Lower leg skin (tissue), 4 donors: Measurements from ENCODE around the gene FGB. TPM values are rescaled to one million over a fixed set of nuclear protein-coding genes. Genes with fewer than 3 reads are reported as not detected.

ENCODE experiments used
- DNase-seq, 2 donors: peaks; one replicate each; pipeline ENCODE4 v3.0.0-alpha.2; 2019; ENCODE audit warnings: low spot score in 2 of 2
- H3K4me3 ChIP-seq: fragments of 200-600 bp; sonication (generic); 2 replicates; pipeline ENCODE4 v1.5.1; 2017; ENCODE audit warnings: mild to moderate bottlenecking, low read depth; ENCODE audit not compliant: poor library complexity, severe bottlenecking
- POLR2A ChIP-seq, 2 donors: fragments of 450-650 bp; IDR thresholded peaks; one replicate each; pipeline ENCODE4 v1.6.1; 2016 to 2017; ENCODE audit warnings: antibody characterized with exemption in 2 of 2, mild to moderate bottlenecking in 1 of 2, moderate library complexity in 1 of 2
- WGBS, 2 donors: methylation state at CpG; one replicate each; pipeline ENCODE4 v1.1.5; 2018; 5-methylcytosine and 5-hydroxymethylcytosine counted together
- intact Hi-C: fragments of 100-400 bp; cut with DNase I; formaldehyde crosslinking; loops from one replicate; pipeline ENCODE4 v1.15.0; 2023; ENCODE audit warnings: low total_unique reads
- total RNA-seq, 4 donors: library from RNA; depleted of rRNA; stranded (reverse); fragments of >200 nt; gene quantifications; one replicate each; pipeline ENCODE4 v1.1.0, GENCODE V29; 2016
- TF ChIP-seq, protein P1 (sequence below), 3 donors: fragments of 450-650 bp; IDR thresholded peaks; one replicate each; pipeline ENCODE4 v1.5.1; 2016; ENCODE audit warnings: antibody characterized with exemption in 3 of 3, mild to moderate bottlenecking in 3 of 3, moderate library complexity in 2 of 3

The FGB gene
- total RNA-seq, 4 donors from 2014 or later: not detected

- TF ChIP-seq, protein P1, sequence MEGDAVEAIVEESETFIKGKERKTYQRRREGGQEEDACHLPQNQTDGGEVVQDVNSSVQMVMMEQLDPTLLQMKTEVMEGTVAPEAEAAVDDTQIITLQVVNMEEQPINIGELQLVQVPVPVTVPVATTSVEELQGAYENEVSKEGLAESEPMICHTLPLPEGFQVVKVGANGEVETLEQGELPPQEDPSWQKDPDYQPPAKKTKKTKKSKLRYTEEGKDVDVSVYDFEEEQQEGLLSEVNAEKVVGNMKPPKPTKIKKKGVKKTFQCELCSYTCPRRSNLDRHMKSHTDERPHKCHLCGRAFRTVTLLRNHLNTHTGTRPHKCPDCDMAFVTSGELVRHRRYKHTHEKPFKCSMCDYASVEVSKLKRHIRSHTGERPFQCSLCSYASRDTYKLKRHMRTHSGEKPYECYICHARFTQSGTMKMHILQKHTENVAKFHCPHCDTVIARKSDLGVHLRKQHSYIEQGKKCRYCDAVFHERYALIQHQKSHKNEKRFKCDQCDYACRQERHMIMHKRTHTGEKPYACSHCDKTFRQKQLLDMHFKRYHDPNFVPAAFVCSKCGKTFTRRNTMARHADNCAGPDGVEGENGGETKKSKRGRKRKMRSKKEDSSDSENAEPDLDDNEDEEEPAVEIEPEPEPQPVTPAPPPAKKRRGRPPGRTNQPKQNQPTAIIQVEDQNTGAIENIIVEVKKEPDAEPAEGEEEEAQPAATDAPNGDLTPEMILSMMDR (IDR thresholded peaks at IDR 0.05): no peak
- no peak for TF ChIP-seq POLR2A (IDR thresholded peaks at IDR 0.05)
Observed at GRCh38 chr4:154559494-154560418, 3.1 kb upstream of the FGB start.

DNA sequence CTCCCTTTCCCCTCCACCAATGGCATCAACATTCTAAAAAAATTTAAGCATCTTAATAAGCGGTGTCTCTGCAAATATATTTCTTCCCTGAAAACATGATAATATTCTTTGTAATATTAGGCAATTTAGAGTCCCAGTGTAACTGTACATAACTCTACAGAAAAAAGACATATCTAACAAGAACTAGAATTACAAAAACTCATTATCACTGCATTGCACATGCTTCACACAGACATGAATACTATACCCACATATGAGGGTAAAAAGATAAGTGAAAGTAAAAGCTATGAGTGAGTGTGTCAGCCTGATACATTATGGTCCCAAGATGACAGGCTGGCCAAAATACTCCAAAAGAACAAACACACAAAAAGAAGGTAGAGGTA, 2.4 kb upstream of the FGB start:
- DNase-seq: no peak
- TF ChIP-seq, protein P1 (IDR thresholded peaks at IDR 0.05): no peak
- TF ChIP-seq POLR2A (IDR thresholded peaks at IDR 0.05): no peak
- intact Hi-C loops: no loop called here
- no peak overlapping the region for H3K4me3 ChIP-seq
- 95 to 97% methylated on average over 1 of the region's 1 CpG for WGBS, 2 donors

More at GRCh38 chr4:154559494-154560418, 3.1 kb upstream of the FGB start:
- intact Hi-C loops: no loop called here
- no peak overlapping the region for H3K4me3 ChIP-seq
- 52 to 61% methylated on average over 9 of the region's 9 CpGs for WGBS, 2 donors
- no peak for DNase-seq

DNA sequence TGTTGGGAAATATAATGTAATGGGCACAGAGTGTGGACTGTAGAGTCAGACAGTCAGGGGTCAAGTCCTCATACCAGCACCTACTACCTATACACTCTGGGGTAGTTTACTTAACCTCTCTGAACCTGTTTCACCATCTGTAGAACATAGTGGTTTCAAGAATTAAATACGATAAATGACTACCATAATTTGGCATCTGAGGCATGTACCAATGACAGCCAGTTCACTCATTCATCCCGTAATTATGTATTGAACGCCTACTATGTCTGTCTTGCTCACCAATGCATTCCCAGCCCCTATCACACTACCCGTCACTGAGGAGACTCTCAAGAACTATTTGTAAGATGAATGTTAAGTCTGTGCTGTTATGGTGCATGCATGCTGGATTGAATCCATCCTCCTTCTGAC, 2.0 kb upstream of the FGB start:
- no peak for DNase-seq
- intact Hi-C loops: no loop called here
- no peak for TF ChIP-seq POLR2A (IDR thresholded peaks at IDR 0.05)
- TF ChIP-seq, protein P1 (IDR thresholded peaks at IDR 0.05): no peak
- WGBS, 2 donors: 82 to 89% methylated on average over 4 of the region's 4 CpGs
- H3K4me3 ChIP-seq: no peak overlapping the region

- WGBS, 2 donors: 50 to 55% methylated on average over 1 of the region's 1 CpG
- TF ChIP-seq POLR2A (IDR thresholded peaks at IDR 0.05): no peak
- TF ChIP-seq, protein P1 (IDR thresholded peaks at IDR 0.05): no peak
- intact Hi-C loops: no loop called here
- no peak overlapping the region for H3K4me3 ChIP-seq
- no peak for DNase-seq
Observed at GRCh38 chr4:154564311-154564710, 1.5 kb downstream of the FGB start.

GRCh38 chr4:154565704-154566103, 2.9 kb downstream of the FGB start:
- H3K4me3 ChIP-seq: no peak overlapping the region
- intact Hi-C loops: no loop called here
- no peak for DNase-seq
- 92 to 93% methylated on average over 6 of the region's 6 CpGs for WGBS, 2 donors
- no peak for TF ChIP-seq POLR2A (IDR thresholded peaks at IDR 0.05)
- TF ChIP-seq, protein P1 (IDR thresholded peaks at IDR 0.05): no peak
